GM12864 (cell line): Measurements from ENCODE around the gene MFAP3L.

ENCODE experiments used
- DNase-seq: peaks from one replicate; pipeline ENCODE4 v3.0.0-alpha.2; 2011; ENCODE audit warnings: low read depth
- H3K4me3 ChIP-seq: 2 replicates; pipeline ENCODE4 v1.5.1; 2011; ENCODE audit warnings: mild to moderate bottlenecking, low read depth, low read length, control low read depth
- CTCF ChIP-seq: IDR thresholded peaks from 2 replicates; pipeline ENCODE4 v1.5.1; 2011; ENCODE audit warnings: low read depth, mild to moderate bottlenecking, moderate library complexity, low read length, control low read depth, inconsistent platforms; ENCODE audit errors: missing control alignments

The MFAP3L gene

DNA sequence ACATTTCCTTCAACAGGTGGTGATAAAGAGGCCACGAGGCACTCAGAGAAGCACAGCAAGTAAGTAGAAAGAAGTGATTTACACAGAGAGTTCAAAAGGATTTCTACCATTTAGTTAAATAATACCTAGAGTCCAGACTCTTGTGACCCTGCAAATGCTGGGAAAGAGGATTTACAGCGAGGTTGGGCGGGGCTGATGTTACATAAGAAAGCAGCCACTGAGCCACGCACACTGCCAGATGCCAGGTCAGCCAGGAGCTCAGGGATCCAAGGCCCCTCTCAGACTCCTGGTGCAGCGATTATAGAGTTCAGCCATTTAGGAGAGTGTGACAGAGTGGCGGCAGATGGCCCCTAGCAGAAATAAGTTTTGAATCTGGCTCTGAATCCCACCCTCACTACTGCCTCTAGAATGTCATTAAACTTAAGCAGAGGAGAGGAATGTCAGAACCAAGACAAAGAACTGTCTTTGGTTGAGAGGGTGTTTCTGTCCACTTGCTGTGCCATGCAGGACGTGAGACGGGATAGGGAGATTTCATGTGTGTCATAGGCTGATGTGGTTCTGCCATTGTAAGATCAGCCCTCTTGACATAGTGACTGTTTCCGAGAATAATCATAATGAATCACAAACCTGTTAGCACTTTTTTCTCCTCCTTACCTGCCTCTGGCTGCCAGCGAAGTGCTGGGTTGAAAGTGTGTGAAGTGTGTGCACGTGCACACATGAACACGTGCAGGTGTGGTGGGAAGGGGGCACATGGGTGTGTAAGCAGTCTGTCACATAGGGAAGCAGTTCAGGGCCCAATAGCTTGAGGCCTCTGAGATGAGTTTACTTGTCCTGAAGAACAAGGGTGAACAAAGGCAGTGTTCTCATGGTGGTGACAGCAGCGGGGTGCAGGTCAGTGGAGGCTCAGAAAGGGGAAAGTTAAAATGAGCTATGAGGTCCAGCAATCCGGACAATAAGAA is 50.1 kb downstream of the MFAP3L start:
- no peak for TF ChIP-seq CTCF
- no peak overlapping the region for H3K4me3 ChIP-seq
- DNase-seq = no peak

- no peak for DNase-seq
- no peak for TF ChIP-seq CTCF
- no peak overlapping the region for H3K4me3 ChIP-seq
Measured at GRCh38 chr4:169975131-169975837, 50.9 kb downstream of the MFAP3L start.

GRCh38 chr4:169971456-169972015 is 54.7 kb downstream of the MFAP3L start:
- DNase-seq = no peak
- no peak overlapping the region for H3K4me3 ChIP-seq
- no peak for TF ChIP-seq CTCF

DNA sequence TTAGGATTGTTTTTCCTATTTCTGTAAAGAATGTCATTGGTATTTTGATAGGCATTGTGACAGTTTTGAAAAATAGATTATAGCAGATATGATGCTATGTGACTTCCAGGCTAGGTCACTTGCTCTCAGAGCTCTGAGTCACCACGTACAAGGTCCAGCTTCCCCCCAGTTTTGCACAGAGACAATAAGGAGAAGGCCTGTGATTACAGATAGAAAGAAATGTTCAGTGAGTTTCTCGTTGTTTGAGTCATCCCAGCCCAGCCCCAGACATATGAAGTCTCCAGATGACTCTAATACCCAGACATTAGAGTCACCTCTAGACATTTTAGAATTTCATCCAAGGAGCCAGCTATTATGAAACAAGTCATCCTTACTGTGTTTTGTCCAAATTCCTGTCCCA is 57.2 kb downstream of the MFAP3L start:
- TF ChIP-seq CTCF = no peak
- DNase-seq = no peak
- H3K4me3 ChIP-seq = no peak overlapping the region

- TF ChIP-seq CTCF = no peak
- no peak for DNase-seq
- no peak overlapping the region for H3K4me3 ChIP-seq
Measured at GRCh38 chr4:169963998-169964397, 62.2 kb downstream of the MFAP3L start.

DNA sequence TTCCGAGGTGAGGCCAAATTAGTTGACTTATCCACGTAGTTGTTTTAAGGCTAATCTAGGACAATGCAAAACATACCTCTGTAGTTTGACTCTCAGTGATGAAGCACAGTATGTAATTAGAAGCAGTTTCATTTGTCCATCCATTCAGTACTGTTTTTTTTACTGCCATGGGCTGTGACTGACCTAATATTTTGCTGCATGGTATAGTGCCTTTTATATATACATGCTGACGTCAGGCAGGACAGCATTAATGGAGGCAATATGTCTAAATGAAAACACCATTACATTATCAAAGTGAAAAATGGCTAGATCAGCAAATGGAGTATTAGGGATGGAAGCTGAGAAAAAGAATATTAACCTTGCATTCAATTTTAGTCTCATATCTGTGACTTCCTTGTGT is 66.9 kb downstream of the MFAP3L start:
- DNase-seq = no peak
- H3K4me3 ChIP-seq = no peak overlapping the region
- no peak for TF ChIP-seq CTCF
